GM23248 (cell line): ENCODE measurements around the gene FARP1.

Experiments used
- EZH2 ChIP-seq: fragments of 200-600 bp; sonication (generic); IDR thresholded peaks from 2 replicates; pipeline ENCODE4 v1.6.1; 2018; ENCODE audit warnings: antibody characterized with exemption, mild to moderate bottlenecking; ENCODE audit not compliant: insufficient read depth, poor library complexity, severe bottlenecking
- EZH2phosphoT487 ChIP-seq: fragments of 200-600 bp; sonication (generic); IDR thresholded peaks from 2 replicates; pipeline ENCODE4 v1.6.1; 2018; ENCODE audit warnings: antibody characterized with exemption, moderate library complexity, mild to moderate bottlenecking, low read depth; ENCODE audit not compliant: insufficient read depth

- TF ChIP-seq EZH2: no peak
- no peak for TF ChIP-seq EZH2phosphoT487
Measured at GRCh38 chr13:98150832-98151479, 8.1 kb downstream of the FARP1 start.
